ENCODE results near the gene TINAG.

TINAG gene

DNA sequence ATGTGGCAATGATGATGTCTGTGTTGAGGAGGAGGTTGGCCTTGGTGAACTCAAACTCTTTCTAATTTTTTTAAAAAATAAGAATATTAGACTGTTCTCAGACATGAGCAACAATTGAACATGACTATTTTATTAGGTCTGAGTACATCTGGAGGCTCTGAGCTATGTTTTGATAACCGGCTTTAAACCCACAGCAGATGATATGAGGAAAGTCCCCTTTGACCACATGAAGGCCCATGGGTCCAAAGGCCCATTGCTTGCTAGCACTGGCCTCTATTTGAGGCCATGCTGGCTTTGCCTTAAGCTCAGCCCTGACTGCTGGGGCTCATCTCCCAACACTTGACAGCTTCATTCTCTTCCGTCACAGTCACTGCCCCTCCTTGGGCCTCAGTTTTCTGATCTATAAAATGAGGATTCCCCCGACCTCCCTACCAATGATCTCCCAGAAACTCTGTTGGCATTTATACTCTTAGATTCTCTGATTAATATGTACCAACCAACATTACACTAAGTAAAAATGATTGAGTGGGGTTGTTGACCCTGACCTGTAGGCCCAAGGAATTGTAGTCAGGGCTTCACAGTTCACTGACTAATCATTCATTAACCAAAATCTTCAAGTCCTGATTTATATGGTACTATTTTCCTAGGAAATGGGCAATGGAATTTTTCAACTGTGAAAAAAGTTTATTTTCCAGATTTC, 23.9 kb upstream of the TINAG start:
- Histone ChIP-seq H3K27me3 (ENCODE audit: insufficient read depth, low read length) (no peaks in the 10 kb centered on the region), H2AFZ (ENCODE audit: low read length, unreplicated experiment) (no peak overlapping the region), H3K79me2 (ENCODE audit: control insufficient read depth, insufficient read depth, low read length, unreplicated experiment) (no peaks in the 10 kb centered on the region), H3K4me3 (ENCODE audit: low read depth, low read length) (no peak overlapping the region), H3K36me3 (ENCODE audit: insufficient read depth, low read length) (no peaks in the 10 kb centered on the region), H3K4me1 (ENCODE audit: control insufficient read depth, insufficient read depth, low read length, unreplicated experiment) (peaks cover 12% of the 10 kb centered on the region), H3K27ac (ENCODE audit: low read depth, low read length) (no peak overlapping the region)

DNA sequence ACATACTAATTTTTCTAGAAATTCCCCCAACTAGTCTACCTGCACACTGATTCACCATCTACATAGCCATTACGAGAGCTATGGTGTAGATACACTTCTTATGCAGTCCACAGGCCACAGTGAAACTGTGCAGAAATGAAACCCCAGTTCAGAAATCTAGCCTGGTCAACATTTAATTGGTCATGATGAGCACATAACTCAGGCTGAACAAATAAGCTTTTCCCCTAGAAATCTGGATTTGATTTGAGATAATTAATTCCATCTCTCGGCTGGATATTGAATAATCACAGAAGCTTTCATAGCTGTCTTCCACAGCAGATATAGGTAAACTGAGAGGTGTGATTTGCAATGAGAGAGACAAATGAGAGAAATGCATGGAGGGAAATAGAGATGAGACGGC, 22.6 kb upstream of the TINAG start:
- Histone ChIP-seq H3K36me3 (ENCODE audit: insufficient read depth, low read length) (no peaks in the 10 kb centered on the region), H3K4me1 (ENCODE audit: control insufficient read depth, insufficient read depth, low read length, unreplicated experiment) (peaks cover 15% of the 10 kb centered on the region), H3K79me2 (ENCODE audit: control insufficient read depth, insufficient read depth, low read length, unreplicated experiment) (no peaks in the 10 kb centered on the region), H3K27ac (ENCODE audit: low read depth, low read length) (no peak overlapping the region), H2AFZ (ENCODE audit: low read length, unreplicated experiment) (no peak overlapping the region), H3K27me3 (ENCODE audit: insufficient read depth, low read length) (no peaks in the 10 kb centered on the region), H3K4me3 (ENCODE audit: low read depth, low read length) (no peak overlapping the region)

DNA sequence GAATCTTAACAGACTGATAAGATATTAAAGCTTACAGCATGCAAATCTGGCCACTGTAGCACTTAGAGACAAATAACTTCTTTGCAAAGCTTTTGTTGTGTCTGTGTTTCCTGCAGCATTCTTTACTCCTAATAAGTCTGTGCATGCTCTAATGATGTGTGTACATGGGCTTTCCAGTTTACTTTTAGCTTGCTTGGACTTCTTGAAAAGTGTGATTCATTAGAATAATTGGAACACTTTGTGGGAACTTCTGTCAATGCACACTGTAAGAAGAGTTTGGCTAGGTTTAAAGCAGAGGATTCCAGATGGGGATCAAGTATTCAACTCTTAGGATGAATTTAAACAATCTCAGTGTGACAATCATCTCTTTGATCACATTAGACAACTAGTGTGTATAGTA, 22.1 kb upstream of the TINAG start:
- no peak overlapping the region for H3K27ac ChIP-seq (ENCODE audit: low read depth, low read length)

DNA sequence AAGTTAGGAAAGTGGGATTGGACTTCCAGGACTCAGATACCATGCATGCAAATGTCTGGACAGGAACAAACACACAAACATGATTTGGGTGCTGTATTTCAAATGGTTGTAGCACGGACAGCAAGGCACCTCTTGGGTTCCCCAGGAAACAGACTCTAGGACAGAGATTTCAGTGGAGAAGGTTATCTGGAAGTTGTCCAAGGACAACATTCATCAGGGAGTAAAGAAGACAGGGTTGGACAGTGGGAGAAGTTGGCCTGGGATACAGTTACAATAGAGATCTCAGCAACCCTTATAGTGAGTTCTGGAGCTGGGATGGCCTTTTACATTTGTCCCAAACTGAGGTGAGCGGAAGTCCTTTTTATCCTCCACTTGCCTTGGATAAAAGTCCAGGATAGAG, 19.8 kb upstream of the TINAG start:
- Histone ChIP-seq H3K79me2 (ENCODE audit: control insufficient read depth, insufficient read depth, low read length, unreplicated experiment) (no peaks in the 10 kb centered on the region), H3K27ac (ENCODE audit: low read depth, low read length) (no peak overlapping the region), H3K27me3 (ENCODE audit: insufficient read depth, low read length) (no peaks in the 10 kb centered on the region), H2AFZ (ENCODE audit: low read length, unreplicated experiment) (no peak overlapping the region), H3K36me3 (ENCODE audit: insufficient read depth, low read length) (no peaks in the 10 kb centered on the region), H3K4me3 (ENCODE audit: low read depth, low read length) (no peak overlapping the region), H3K4me1 (ENCODE audit: control insufficient read depth, insufficient read depth, low read length, unreplicated experiment) (peaks cover 19% of the 10 kb centered on the region)

More for the DNA sequence above, 22.1 kb upstream of the TINAG start:
- Histone ChIP-seq H3K4me3 (ENCODE audit: low read depth, low read length) (no peak overlapping the region), H2AFZ (ENCODE audit: low read length, unreplicated experiment) (no peak overlapping the region), H3K79me2 (ENCODE audit: control insufficient read depth, insufficient read depth, low read length, unreplicated experiment) (no peaks in the 10 kb centered on the region), H3K4me1 (ENCODE audit: control insufficient read depth, insufficient read depth, low read length, unreplicated experiment) (peaks cover 21% of the 10 kb centered on the region), H3K36me3 (ENCODE audit: insufficient read depth, low read length) (no peaks in the 10 kb centered on the region), H3K27me3 (ENCODE audit: insufficient read depth, low read length) (no peaks in the 10 kb centered on the region)

DNA sequence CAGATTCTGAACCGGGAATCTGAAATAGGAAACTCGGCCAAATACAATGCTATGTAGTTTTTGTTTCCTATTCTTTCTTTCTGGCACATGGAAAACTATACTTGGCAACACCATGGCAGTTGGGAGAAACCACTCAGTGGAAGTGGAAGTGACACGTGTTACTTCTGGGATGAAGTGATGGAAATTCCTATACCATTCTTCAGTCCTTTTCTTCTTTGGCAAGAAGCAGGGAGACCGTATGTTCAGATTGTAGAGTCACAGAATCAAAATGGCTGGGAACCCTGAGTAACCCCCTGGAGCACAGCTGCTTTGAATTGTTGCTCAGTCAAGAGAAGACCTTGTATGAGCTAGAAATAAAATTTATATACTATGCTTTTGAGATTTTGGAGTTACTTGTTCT, 18.8 kb upstream of the TINAG start:
- Histone ChIP-seq H3K27ac (ENCODE audit: low read depth, low read length) (no peak overlapping the region), H3K4me3 (ENCODE audit: low read depth, low read length) (no peak overlapping the region), H3K27me3 (ENCODE audit: insufficient read depth, low read length) (no peaks in the 10 kb centered on the region), H3K4me1 (ENCODE audit: control insufficient read depth, insufficient read depth, low read length, unreplicated experiment) (peaks cover 19% of the 10 kb centered on the region), H3K79me2 (ENCODE audit: control insufficient read depth, insufficient read depth, low read length, unreplicated experiment) (no peaks in the 10 kb centered on the region), H3K36me3 (ENCODE audit: insufficient read depth, low read length) (no peaks in the 10 kb centered on the region), H2AFZ (ENCODE audit: low read length, unreplicated experiment) (no peak overlapping the region)

DNA sequence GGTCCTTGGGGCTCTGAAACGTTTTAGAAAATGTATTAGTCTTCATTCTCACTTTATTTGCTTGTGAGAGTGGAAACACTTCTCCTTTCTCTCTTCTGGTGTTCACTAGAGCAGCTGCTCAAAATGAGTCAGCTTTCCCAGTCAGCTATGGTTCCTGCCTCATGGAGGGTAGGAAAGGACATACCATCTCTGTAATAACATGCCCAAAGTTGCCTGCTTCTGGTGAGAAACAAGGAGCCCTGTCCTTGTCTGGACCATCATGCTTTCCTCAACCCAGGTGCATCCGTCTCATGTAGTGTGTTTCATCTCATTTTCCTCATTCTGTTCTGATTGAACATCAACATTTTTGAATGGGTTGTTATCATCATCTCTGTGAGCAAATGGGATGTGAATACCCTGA, 17.1 kb upstream of the TINAG start:
- Histone ChIP-seq H3K79me2 (ENCODE audit: control insufficient read depth, insufficient read depth, low read length, unreplicated experiment) (no peaks in the 10 kb centered on the region), H3K4me1 (ENCODE audit: control insufficient read depth, insufficient read depth, low read length, unreplicated experiment) (peaks cover 19% of the 10 kb centered on the region), H3K27ac (ENCODE audit: low read depth, low read length) (peak overlapping the region; percentile 61), H2AFZ (ENCODE audit: low read length, unreplicated experiment) (peak overlapping the region; percentile 67), H3K4me3 (ENCODE audit: low read depth, low read length) (no peak overlapping the region), H3K27me3 (ENCODE audit: insufficient read depth, low read length) (no peaks in the 10 kb centered on the region), H3K36me3 (ENCODE audit: insufficient read depth, low read length) (no peaks in the 10 kb centered on the region)

DNA sequence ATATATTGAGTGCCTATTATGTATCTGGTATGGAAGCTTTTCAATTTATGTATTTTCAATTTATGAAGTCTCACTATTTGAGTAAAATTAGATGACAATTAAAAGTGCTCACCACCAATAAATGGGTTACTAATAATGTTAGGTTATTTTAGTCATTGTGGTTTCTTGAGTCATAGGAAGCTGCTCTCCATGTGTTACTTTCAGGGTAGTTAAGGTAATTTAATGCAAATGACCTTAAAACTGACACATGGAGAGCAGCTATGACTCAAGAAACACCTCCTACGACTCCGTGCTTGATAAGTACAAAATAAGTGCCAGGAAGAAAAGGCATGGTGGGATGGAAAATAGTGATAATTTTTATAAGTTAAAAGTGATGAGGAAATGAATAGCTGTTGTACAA, 16.5 kb upstream of the TINAG start:
- Histone ChIP-seq H3K79me2 (ENCODE audit: control insufficient read depth, insufficient read depth, low read length, unreplicated experiment) (no peaks in the 10 kb centered on the region), H3K4me3 (ENCODE audit: low read depth, low read length) (no peak overlapping the region), H2AFZ (ENCODE audit: low read length, unreplicated experiment) (peak overlapping the region; percentile 67), H3K4me1 (ENCODE audit: control insufficient read depth, insufficient read depth, low read length, unreplicated experiment) (peaks cover 19% of the 10 kb centered on the region), H3K27me3 (ENCODE audit: insufficient read depth, low read length) (no peaks in the 10 kb centered on the region), H3K27ac (ENCODE audit: low read depth, low read length) (peak overlapping the region; percentile 61), H3K36me3 (ENCODE audit: insufficient read depth, low read length) (no peaks in the 10 kb centered on the region)

DNA sequence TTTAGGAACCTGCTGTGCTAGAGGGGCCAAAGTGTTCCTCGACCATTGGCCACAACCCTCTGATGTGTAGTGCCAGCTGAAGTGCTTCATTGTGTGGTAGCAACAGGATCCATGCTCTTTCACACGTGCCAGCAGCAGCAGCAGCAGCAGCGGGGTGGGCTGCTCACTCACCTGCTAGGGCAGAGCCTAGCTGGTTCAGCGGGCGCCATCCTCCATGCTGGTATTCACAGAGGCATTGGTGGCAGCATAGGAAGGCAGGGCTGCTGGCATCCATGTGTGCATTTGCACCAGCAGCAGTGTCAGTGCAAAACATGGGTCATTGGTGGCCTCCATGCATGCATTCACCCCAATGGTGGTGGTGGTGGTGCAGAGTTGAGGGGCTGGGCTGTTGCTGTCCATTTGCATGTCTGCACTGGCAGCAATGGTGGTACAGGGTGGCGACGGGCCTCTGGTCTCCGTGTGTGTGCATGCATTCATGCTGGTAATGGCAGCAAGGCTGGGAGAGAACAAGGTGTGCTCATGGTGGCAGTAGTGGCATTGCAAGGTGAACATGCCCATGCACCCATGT, 13.2 kb upstream of the TINAG start:
- Histone ChIP-seq H3K4me1 (ENCODE audit: control insufficient read depth, insufficient read depth, low read length, unreplicated experiment) (peaks cover 19% of the 10 kb centered on the region), H3K36me3 (ENCODE audit: insufficient read depth, low read length) (no peaks in the 10 kb centered on the region), H2AFZ (ENCODE audit: low read length, unreplicated experiment) (no peak overlapping the region), H3K79me2 (ENCODE audit: control insufficient read depth, insufficient read depth, low read length, unreplicated experiment) (no peaks in the 10 kb centered on the region), H3K4me3 (ENCODE audit: low read depth, low read length) (no peak overlapping the region), H3K27me3 (ENCODE audit: insufficient read depth, low read length) (no peaks in the 10 kb centered on the region), H3K27ac (ENCODE audit: low read depth, low read length) (no peak overlapping the region)

DNA sequence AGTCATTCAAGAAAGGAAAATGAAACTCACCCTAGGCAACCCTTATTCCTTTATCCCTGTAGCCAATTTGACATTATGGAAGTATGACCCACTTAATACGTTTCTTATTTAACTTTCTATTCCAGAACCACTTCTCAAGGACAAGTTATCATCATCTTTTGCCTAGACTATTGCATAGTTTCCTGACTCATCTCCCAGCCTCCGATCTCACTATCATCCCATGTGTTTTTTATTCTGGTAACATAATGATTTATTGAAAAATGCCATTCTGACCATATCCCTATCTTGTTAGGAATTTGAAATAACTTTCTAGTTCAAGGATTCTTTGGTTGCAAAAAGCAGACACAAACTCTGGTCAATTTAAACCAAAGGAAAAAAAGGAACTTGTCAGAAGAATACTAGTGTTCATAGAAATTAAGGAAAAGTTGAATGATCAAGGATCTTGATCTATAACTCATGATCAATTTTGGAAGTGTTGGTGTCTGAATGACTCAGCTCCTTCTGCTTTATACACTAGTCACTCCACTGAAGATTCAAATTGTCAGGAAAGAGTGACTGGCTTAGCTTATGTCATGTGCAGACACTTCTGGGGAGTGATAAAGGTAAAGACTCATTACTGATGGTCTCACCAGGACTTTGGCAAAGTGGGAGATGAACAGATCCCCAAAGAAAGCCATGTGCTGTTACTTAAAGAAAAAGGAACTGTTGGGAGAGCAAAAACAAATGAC, 8.5 kb upstream of the TINAG start:
- no peaks in the 10 kb centered on the region for H3K4me1 ChIP-seq (ENCODE audit: control insufficient read depth, insufficient read depth, low read length, unreplicated experiment)
- no peaks in the 10 kb centered on the region for H3K27me3 ChIP-seq (ENCODE audit: insufficient read depth, low read length)
- H3K79me2 ChIP-seq (ENCODE audit: control insufficient read depth, insufficient read depth, low read length, unreplicated experiment), result no peaks in the 10 kb centered on the region
- H3K4me3 ChIP-seq (ENCODE audit: low read depth, low read length), result peak overlapping the region; percentile 34; the same call in 1 of the 2 replicates
- no peaks in the 10 kb centered on the region for H3K36me3 ChIP-seq (ENCODE audit: insufficient read depth, low read length)
- peak overlapping the region; percentile 83 for H2AFZ ChIP-seq (ENCODE audit: low read length, unreplicated experiment)
- peak overlapping the region; percentile 21 for H3K27ac ChIP-seq (ENCODE audit: low read depth, low read length)

DNA sequence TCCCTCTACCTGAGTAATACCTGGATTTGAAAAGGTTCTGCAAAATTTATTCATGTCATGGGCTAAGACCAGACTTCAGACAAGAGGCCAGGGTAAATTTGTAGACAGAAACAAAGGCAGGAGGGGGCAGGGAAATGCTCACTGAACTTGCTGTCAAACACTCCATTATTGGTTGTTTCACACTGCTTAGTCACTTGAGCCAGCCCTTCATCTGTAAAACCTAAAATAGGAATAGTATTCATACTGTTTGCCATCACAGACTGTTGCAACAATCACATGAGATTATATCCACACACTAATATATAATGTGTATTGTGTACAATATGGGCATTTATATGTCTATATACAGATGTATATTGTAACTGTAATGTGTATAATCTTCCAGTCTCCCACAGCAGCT, 6.5 kb upstream of the TINAG start:
- Histone ChIP-seq H3K27me3 (ENCODE audit: insufficient read depth, low read length) (no peaks in the 10 kb centered on the region), H3K79me2 (ENCODE audit: control insufficient read depth, insufficient read depth, low read length, unreplicated experiment) (no peaks in the 10 kb centered on the region), H2AFZ (ENCODE audit: low read length, unreplicated experiment) (no peak overlapping the region), H3K4me1 (ENCODE audit: control insufficient read depth, insufficient read depth, low read length, unreplicated experiment) (no peaks in the 10 kb centered on the region), H3K27ac (ENCODE audit: low read depth, low read length) (no peak overlapping the region), H3K4me3 (ENCODE audit: low read depth, low read length) (no peak overlapping the region), H3K36me3 (ENCODE audit: insufficient read depth, low read length) (no peaks in the 10 kb centered on the region)
